ENCODE measurements around the gene MISP3.

Gene MISP3

DNA sequence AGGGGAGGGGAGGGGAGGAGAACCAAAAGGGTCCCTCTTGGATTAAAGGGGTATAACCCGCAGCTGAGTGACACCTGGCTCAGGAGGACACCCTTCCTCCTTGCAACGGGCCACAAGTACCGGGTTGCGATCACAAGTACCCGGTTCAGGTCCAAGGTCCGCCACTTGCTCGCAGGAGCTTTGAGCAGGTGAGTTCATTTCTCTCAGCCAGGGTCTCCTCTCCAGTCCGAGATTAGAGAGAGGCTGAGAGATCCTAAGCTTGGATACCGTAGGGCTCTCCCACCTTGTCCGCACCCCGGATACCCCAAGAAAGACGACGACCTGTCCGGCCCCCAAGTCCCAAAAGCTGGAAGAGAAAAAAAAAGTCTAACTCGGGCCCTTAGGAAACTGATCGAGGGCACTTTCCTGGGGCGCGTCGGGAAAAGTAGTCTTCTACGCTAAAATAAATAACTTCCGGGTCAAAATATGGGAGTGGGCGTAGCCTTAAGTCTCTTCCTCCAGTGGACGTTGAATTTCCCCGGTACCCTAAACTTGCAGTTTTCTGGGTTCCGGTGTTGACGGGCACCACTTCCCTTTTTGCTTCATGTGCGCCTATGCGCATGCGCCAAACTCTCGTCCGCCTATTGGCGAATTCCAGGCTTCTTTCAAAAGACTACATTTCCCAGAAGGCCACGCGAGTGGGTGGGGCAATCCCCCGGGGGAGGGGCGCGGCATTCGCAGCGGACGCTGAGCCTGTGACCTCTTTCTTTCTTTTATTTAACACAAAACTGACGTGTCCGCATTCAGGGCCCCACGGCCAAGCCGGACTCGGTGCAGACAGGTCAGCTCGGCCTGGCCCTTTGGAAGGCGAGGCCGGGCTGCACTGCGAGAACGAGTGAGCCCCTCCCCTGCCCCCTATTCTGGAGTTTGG lies 8.6 kb downstream of the MISP3 start:
- peak; percentile 100 for DNase-seq (ENCODE audit: low spot score)

DNA sequence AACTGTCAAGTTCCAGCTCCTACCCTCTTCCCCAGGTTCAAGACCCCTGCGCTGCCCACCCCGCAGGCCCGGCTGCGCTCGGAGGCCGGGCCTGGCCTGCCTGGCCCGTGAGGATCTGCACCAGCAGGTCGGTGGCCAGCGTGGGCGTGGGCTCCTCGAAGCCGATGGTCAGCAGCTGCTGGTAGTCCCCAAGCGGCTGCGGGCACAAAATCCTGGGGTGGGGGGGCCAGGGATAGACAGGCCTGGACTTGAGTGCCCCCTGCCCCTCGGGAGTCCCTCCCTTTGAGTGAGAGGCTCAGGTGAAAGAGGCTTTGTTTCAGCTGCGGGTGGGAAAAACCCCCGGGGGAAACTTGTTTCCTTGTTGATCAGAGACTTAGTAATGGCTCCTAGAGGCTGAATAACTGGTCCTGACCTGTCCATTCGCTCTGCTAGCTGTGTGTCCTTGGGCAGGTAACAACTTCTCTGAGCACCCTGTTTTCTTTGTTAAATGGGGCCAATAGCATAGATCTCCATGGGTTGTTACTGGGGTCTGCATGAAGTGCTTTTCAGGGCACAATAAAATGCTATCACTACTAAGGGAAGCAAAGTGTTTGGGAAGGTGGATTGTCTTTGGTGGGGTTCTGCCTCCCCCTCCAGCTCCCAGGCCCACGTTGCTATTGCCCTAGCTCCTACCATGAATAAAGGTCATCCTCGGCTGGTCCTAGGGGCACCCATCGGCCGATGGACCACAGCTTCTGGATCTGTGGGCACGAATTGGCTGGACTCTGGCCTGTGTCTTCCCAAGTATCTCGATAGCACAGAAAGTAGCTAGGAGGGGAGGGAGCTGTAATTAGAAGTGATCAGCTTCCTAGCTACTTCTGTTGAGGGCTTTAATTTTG lies 9.4 kb downstream of the MISP3 start:
- DNase-seq (ENCODE audit: low spot score): peak; percentile 63

DNA sequence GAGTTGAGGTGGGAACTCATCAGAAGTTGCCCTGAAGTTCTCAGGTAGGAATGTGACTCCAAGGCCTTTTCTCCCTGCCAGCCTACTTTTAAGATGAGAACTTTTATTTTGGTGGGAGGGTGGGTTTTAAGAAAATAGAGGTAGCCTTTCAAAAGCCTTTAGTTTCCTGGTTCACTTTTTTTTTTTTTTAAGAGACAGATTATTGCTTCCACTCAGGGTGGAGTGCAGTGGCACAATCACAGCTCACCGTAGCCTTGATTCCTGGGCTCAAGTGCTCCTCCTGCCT lies 10.0 kb downstream of the MISP3 start:
- DNase-seq (ENCODE audit: low spot score): no peak

DNA sequence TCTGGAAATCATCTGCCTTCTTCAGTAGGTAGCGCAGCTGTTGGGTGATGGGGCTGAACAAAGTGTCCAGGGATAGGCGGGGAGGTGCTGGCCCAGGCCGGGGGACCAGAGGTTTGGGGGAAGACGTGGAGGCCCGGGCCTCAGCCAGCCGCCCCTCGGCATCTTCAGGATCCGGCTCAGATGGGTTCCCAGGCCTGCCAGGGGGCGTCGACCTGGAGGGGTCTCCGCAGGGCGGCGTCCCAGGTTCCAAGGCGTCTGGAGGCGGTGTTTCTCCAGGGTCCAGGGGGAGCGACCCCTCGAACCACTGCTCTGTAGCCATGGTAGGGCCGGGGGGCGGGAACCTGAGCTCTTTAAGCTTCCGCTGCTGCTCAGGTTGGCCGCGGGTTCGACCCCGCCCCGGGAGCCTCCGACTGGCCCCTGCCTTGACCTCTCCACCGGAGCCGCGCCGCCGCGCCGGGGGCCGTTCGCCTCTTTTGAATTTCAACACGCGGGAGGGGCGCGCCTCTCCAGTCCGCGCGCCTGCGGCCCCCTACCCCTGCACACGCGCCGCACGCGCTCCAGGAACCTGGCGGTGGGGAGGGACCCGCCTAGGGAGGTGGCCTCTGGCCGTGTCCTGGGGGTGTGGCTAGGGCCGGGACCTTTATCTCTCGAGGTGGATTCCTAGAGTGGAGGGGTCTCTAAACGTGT lies 12.9 kb downstream of the MISP3 start, which contains the start of gene C19orf67:
Gene C19orf67, minus strand, starts transcription at position 475 of the 687 bp plus-strand sequence. Its CDS starts 156 bp downstream, at position 319.
- DNase-seq (ENCODE audit: low spot score): no peak

DNA sequence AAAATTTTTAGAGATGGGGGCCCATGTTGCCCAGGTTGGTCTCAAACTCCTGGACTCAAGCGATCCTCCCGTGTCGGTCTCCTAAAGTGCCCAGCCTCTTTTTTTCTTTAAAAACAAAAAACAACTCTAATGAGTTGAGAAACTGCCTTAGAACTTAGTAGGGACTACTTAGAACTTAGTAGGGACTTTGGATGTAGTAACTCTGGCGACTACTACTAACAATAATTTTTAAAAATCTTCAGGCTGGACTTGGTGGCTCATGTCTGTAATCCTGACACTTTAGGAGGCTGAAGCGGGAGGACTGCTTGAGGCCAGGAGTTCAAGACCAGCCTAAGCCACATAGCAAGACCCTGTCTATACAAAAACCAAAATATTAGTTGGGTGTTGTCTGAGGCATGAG lies 13.5 kb downstream of the MISP3 start:
- DNase-seq (ENCODE audit: low spot score): no peak

DNA sequence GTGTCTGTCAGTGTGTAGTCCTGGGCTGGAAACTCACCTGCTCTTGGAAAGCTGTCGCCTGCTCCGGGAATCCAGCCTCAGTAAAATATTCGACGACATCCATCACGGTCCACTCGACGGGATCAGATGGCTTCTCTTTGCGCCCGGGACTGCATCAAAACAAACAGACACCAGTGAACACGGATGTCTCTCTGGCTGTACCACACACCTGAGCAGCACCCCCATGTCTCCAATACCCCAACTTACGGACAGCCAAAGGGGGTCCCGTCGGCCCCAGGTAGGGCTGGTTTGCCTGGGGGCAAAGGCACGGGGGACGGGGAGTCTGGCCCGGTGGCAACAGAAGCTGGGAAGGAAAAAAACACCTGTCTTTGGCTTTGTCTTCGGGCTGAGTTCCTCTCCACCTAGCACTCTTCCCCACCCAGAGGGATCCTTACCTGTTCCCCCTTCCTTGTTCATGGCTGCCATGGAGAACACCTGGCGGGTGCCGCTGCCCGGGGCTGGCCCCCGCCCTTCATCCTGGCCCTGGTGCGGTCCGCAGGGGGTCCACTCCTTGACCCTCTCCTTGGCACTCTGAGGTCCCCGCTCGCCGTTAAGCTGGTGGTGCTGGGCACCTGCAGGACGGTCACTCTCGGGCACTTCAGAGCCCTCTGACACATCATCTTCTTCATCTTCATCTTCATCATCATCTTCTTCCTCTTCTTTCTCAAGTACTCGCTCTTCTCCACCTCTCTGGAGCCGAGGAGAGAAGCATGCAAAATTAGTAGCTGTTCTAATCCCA lies 16.2 kb downstream of the MISP3 start:
- no peak for DNase-seq (ENCODE audit: low spot score)

DNA sequence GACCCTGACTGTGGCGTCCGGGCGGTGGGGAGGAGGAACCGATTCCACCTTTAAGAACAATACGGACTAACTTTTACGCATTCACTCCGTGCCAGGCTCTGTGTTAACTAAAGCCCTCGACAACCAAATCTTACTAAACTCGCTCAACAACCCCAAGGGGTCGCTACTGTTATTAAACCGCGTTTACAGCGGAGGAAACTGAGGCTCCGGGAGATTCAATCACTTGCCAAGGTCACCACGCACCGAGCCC lies 16.8 kb downstream of the MISP3 start:
- DNase-seq (ENCODE audit: low spot score): no peak

DNA sequence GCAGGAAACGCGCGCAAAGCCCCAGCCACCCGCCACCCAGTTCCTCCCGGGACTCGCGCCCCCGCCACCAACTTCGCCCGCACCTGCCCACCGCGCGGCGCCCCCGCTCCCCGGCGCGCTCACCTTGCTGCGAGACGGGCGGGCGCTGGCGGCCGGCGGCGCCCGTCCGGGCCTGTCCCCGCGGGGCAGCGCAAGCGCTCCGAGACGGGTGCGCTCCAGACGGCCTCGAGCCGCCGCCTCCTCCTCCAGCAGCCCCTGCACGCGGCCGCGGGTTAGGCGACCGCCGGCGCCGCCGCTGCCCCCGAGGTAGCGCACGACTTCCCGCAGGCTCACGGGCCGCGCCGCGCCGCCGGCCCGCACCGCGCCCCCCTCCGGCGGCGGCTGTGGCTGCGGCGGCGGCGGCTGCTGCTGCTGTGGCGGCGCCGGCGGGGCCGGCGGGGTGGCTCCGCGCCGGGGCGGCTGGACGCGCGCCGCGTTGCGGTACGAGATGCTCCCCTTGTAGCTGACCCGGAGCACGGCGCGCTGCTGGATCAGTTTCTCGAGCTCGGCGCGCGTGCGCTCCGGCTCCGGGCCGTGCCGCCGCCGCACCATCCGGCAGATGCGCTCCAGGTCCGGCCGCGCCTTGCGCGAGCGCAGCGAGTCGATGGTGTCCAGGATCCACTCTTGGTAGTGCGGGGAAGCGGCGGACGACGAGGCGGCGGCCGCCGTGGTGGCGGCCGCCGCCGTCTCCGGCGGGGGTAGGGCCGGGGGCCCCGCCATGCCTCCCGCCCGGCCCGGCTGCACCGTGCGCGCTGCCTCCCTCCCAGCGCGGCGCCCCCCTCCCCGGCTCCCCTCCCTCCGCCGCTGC lies 17.3 kb downstream of the MISP3 start:
- peak; percentile 66 for DNase-seq (ENCODE audit: low spot score)

DNA sequence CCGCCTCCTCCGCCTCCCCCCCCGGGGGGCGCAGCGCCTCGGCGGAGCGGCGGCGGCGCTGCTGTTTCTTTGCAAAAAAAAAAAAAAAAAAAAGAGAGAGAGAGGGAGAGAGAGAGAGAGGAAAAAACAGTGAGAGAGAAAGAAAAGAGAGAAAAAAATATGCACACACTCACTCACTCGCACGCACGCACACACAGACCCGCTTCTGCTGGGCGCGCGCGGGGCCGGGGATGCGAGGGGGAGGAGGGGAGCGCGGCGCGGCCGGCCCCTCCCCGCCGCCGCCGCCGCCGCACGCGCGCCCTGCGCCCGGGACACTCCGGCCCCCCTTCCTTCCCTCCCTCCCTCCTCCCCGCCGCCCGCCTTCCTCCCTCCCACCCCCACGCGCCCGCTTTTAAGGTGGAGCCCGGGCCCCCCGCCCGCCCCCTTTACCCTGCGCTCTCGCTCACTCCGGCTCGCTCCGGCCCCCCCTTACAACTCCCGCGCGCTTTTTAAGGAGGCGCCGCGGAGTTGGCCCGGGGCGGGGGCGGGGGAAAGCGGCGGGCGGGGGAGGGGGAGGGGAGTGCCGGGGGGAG lies 18.0 kb downstream of the MISP3 start, which contains the start of gene SAMD1:
Gene SAMD1, minus strand, starts transcription at position 243 of the 572 bp plus-strand sequence.
- peak; percentile 80 for DNase-seq (ENCODE audit: low spot score)

DNA sequence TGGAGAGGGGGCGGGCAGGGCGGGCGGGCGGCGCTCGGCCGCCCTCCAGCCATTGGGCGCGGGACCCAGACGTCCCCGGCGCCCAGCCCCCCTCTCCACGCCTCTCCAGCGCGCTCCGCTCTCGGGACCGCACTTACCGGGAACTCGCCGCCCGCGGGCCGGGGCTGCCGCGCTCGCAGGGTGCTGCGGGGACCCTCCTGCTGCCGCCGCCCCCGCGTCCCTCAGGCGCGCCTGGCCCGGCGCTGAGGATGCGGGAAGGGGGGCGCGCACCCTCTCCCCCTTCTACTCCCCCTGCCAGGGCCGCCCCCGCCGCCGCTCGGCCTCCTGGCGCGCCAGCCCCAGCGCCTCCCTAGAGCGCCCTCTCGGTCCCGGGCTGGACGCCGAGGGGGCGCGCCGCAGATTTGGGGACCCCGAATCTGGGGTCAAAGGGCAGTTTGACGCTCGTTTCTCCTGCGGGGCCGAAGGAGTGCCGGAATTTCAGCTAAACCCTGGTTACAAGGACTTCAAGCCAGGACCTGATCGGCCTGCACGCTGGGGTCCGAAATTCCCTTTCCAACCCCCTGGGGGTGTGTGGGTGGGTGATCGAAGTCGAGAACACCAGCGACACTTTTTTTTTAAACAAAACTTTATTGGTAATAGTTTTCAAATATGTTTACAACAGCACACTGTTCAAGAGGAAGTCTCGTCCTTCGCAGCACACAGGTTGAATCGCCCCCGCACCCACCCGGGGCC lies 18.7 kb downstream of the MISP3 start:
- peak; percentile 52 for DNase-seq (ENCODE audit: low spot score)

DNA sequence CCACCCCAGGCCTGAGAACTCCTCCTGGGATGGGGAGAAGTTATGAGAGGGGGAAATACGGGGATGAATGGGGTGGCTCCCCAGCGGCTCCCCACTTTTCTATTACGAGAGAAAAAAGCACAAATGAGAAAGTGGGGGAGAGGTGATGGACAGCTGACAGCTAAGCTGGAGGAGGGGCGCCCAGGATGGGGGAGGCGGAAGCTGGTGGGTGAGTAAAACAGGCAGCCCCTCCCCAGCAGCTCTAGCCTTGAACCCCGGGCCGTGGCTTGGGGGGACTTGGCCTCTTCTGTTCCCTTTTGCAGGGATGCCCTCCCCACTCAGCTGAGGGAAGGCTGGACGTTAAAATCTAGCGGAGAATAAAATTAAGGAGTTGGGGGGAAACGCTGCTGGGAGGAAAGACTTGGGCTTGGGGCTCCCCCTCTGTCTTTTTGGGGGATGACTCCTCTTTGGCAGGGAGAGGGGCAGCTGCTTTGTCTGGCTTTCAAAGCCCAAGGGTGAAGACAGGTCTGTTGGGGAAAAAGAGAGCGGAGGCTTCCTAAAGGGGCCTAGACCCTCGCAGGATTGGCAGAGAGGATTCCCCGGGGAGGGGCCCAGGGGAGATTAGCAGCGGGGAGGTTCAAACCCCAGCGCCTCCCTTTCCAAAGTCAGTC lies 19.4 kb downstream of the MISP3 start:
- DNase-seq (ENCODE audit: low spot score): no peak

DNA sequence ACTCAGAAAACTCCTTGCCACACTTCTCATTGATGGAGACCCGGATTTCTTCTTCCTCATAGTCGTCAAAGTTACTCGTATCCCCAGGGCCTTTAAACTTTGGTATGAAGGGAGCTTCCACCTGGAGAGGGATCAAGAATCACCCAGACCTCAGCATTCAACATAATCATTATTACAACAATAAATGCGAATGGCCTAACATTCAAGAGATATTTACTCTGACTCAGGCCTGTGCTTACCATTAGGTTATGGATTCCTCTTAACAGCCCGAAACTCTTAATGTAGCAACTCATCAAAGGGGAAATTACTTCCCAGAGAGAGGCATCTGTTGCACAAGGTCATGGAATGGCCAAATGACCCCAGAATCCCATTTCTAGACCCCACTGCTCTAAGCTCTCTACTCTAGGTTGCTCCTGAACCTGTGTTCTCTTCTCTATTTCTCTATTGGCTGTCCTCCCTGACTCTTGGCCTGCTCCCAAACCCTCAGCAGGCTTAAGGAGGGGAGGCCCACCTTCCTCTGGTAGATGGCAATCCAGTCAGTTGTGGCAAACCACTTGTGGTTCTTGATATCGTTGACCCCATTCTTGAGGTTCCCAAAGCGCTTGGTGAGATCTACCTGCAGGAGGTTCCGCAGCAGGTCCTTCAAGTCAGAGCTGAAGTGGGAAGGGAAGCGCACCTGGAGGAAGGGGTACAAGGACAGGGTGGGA lies 20.7 kb downstream of the MISP3 start:
- no peak for DNase-seq (ENCODE audit: low spot score)

DNA sequence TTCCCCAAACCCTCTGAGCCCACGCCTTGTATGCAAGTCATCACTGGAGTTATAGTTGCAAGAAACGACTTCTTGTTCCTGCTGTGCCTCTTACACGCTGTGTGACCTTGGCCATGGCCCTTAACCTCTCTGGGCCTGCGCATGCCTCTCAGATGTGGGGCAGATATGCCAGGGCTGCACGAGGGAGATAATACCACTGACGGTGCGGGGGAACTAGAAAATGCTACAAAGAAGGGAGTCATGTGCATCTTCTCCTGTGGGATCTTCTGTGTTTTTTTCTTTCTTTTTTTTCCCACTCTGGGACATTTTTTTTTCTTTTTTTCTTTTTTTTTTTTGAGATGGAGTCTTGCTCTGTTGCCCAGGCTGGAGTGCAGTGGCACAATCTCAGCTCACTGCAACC lies 22.3 kb downstream of the MISP3 start:
- no peak for DNase-seq (ENCODE audit: low spot score)

DNA sequence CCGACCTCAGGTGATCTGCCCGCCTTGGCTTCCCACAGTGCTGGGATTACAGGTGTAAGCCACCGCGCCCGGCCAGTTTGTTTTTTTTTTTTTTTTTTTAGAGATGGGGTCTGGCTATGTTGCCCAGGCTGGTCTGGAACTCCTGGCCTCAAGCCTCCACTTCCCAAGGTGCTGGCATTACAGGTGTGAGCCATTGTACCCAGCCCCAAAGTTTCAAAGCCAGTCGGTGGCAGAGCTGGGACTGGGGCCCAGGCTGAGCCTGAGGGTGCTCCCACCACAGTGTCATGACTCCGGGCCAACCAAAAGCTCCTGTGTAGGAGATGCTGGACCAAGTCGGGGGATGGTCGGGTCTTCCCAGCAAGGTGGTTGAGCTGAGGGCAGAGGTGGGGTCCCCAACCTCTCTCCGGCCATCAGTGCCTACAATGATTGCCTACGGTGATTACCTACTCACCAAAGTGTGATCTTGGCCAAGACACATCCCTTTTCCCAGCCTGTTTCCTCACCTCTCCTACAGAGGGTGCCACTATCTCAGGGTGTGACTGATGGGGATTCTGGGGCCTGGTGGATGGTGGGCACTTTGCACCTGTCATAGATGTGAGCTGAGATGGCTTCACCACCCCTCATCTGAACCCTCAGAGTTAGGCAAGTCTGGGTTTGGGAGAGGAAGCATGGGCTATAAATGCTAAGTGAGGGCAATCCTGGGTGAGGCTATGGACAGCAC lies 23.8 kb downstream of the MISP3 start:
- no peak for DNase-seq (ENCODE audit: low spot score)

DNA sequence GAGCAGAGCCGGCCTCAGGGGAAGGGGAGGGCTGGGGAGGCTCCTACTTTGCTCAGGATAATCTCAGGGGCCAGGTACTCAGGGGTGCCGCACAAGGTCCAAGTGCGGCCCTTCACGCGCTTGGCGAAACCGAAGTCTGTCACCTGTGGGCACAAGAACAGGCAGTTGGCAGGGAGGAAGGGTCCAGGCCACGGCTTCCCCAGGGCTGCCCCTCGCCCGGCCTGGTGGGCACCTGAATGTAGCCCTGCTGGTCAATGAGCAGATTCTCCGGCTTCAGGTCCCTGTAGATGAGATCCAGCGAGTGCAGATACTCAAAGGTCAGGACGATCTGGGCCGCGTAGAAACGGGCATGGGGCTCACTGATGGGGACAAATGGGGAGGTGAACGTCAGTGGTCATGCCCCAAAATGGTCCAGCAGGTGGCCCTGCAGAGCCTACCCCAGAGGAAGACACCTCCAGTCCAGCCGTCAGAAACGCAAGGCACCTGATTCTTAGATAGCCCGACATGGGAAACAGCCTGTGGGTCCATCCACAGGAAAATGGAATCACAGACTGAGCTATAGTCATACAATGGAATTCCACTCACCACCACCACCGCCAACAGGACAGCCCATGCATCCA lies 25.1 kb downstream of the MISP3 start:
- DNase-seq (ENCODE audit: low spot score): no peak

DNA sequence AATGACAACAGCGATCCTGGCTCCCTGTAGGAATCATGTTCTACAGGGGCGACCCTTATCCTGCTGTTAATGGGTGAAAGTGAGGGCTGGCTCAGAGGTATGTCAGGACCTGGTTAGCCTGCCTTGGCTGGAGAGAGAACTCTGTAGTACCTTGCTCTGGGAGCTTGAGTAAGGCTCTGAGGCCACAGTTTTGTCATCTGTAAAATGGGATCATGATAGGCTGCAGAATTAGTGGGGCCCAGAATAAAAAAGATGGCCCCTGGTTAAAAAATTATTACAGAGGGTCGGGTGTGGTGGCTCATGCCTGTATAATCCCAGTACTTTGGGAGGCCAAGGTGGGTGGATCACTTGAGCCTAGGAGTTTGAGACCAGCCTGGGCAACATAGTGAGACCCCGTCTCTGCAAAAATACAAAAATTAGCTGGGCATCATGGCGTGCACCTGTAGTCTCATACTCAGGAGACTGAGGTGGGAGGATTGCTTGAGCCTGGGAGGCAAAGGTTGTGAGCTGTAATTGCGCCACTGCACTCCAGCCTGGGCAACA lies 28.5 kb downstream of the MISP3 start:
- DNase-seq (ENCODE audit: low spot score): no peak

DNA sequence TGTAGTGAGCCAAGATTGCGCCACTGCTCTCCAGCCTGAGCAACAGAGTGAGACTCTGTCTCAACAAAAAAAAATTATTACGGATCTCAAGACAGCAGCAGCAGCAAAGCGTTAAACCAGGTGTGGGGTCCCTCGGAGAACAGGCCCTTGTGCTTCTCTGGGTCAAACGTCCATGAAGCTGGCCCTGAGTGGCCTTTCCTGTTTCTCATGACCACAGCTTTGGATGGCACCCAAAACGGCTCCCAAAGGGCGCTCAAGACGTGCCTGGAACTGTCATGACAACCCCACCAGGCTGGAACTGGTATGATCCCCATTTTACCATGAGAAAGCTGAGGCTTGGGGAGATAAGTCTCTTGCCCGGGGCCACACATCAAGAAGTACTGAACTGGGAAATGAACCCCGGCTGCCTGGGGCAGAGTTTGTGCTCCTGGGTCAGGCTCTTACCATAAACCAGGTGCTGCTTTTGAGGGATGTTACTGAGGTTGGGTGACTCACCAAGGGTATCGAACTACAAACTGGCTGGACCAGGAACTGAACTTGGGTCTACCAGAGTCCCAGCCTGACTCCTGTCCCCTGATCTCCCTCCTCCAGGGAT lies 29.6 kb downstream of the MISP3 start:
- DNase-seq (ENCODE audit: low spot score): no peak
